Endothelial cell of umbilical vein (primary cell): ENCODE measurements around the gene GPR173. TPM values are rescaled to one million over a fixed set of nuclear protein-coding genes. Genes with fewer than 3 reads are reported as not detected.

ENCODE experiments used
- BruUV-seq: library from RNA; stranded (reverse); fragments of 400-500 nt; replicated peaks from 2 replicates; lab custom pipeline; 2021; lab: Mats Ljungman, UMichigan
- CTCF ChIA-PET: fragments of 300-600, 350-600 bp; sonication (Branson Sonifier 250); formaldehyde crosslinking; loops from one replicate; lab custom pipeline; 2021; ENCODE audit warnings: antibody characterized with exemption, inconsistent platforms; lab: Charles Lee
- POLR2A ChIA-PET: fragments of 300-600, 350-600 bp; sonication (Branson Sonifier 250); formaldehyde crosslinking; loops from one replicate; lab custom pipeline; 2021; ENCODE audit warnings: antibody characterized with exemption, inconsistent platforms; lab: Charles Lee
- DNase-seq: peaks from one replicate; pipeline ENCODE4 v3.0.0-alpha.2; 2011; ENCODE audit warnings: low read depth, low spot score
- FAIRE-seq: peaks from 2 replicates; lab custom pipeline; 2011; peaks lifted over from hg19 to GRCh38; lab: Jason Lieb, UNC
- H2AFZ ChIP-seq: 2 replicates; pipeline ENCODE4 v1.6.0; 2012; ENCODE audit warnings: low read depth, low read length, control low read depth, inconsistent platforms
- H3K27ac ChIP-seq: 2 replicates; pipeline ENCODE4 v1.5.1; 2011; ENCODE audit warnings: low read depth, mild to moderate bottlenecking, control low read depth, low read length, moderate library complexity; ENCODE audit not compliant: insufficient read depth
- H3K27me3 ChIP-seq, 2 experiments: 2 replicates each; pipeline versions ENCODE4 v1.6.0 to v1.6.1; 2011; ENCODE audit warnings: low read length in 2 of 2, mixed read lengths in 1 of 2; ENCODE audit not compliant: control insufficient read depth in 2 of 2, insufficient read depth in 2 of 2
- H3K36me3 ChIP-seq, 2 experiments: 2 replicates in 1 of 2; 3 replicates in 1 of 2; pipeline ENCODE4 v1.5.1; 2011; ENCODE audit warnings: low read length in 2 of 2, mild to moderate bottlenecking in 1 of 2, moderate library complexity in 1 of 2; ENCODE audit not compliant: control insufficient read depth in 2 of 2, insufficient read depth in 2 of 2; ENCODE audit errors: extremely low read depth in 1 of 2
- H3K4me1 ChIP-seq: 3 replicates; pipeline ENCODE4 v1.5.1; 2011; ENCODE audit warnings: mild to moderate bottlenecking, low read length; ENCODE audit not compliant: control insufficient read depth, insufficient read depth; ENCODE audit errors: extremely low read depth
- H3K4me2 ChIP-seq: 2 replicates; pipeline ENCODE4 v1.6.1; 2011; ENCODE audit warnings: low read length, control low read depth, mixed read lengths; ENCODE audit not compliant: insufficient read depth
- H3K4me3 ChIP-seq, 3 experiments: fragments of 200-600 bp in 1 of 3; sonication (generic), shearing (Covaris generic) in 1 of 3; replicated peaks in 1 of 3; 2 replicates each; pipeline ENCODE4 v1.5.1; 2011 to 2016; ENCODE audit warnings: control low read depth in 3 of 3, low read length in 3 of 3, mild to moderate bottlenecking in 2 of 3, inconsistent platforms in 1 of 3, low read depth in 1 of 3, moderate library complexity in 1 of 3; ENCODE audit not compliant: insufficient read depth in 1 of 3
- H3K79me2 ChIP-seq: 2 replicates; pipeline ENCODE4 v1.6.0; 2012; ENCODE audit warnings: low read length, inconsistent platforms; ENCODE audit not compliant: control insufficient read depth, insufficient read depth
- H3K9ac ChIP-seq: replicated peaks from 2 replicates; pipeline ENCODE3; 2011; ENCODE audit warnings: low read length, control low read depth; ENCODE audit not compliant: insufficient read depth; ENCODE audit errors: extremely low read depth
- H3K9me1 ChIP-seq: replicated peaks from 3 replicates; pipeline ENCODE4 v1.6.0; 2011; ENCODE audit warnings: mild to moderate bottlenecking, low read length; ENCODE audit not compliant: control insufficient read depth, insufficient read depth; ENCODE audit errors: extremely low read depth
- H3K9me3 ChIP-seq: replicated peaks from 2 replicates; pipeline ENCODE4 v1.5.1; 2012; ENCODE audit warnings: low read length, inconsistent platforms; ENCODE audit not compliant: control insufficient read depth, insufficient read depth
- H4K20me1 ChIP-seq: replicated peaks from 2 replicates; pipeline ENCODE3; 2011; ENCODE audit warnings: mild to moderate bottlenecking, low read length; ENCODE audit not compliant: control insufficient read depth, insufficient read depth; ENCODE audit errors: extremely low read depth
- CTCF ChIP-seq, 2 donors: IDR thresholded peaks; 1 replicate in 1 of 2; 2 replicates in 1 of 2; pipeline ENCODE4 v1.5.1; 2011; ENCODE audit warnings: low read length in 2 of 2, mild to moderate bottlenecking in 2 of 2, moderate library complexity in 2 of 2, control low read depth in 1 of 2, inconsistent platforms in 1 of 2, low read depth in 1 of 2; ENCODE audit not compliant: insufficient read depth in 1 of 2; ENCODE audit errors: extremely low read depth in 1 of 2
- EZH2 ChIP-seq: IDR thresholded peaks from 2 replicates; pipeline ENCODE4 v1.6.1; 2012; ENCODE audit warnings: borderline replicate concordance, low read depth, mild to moderate bottlenecking, moderate library complexity, low read length, inconsistent platforms; ENCODE audit not compliant: severe bottlenecking
- FOS ChIP-seq: IDR thresholded peaks from 2 replicates; pipeline ENCODE4 v1.6.1; 2011; ENCODE audit warnings: mild to moderate bottlenecking, low read length, moderate library complexity, borderline replicate concordance; ENCODE audit not compliant: insufficient read depth
- GATA2 ChIP-seq: IDR thresholded peaks from 2 replicates; pipeline ENCODE4 v1.7.0; 2011; ENCODE audit warnings: low read depth, mild to moderate bottlenecking, moderate library complexity, mixed read lengths, low read length; ENCODE audit not compliant: insufficient read length, insufficient read depth
- JUN ChIP-seq: IDR thresholded peaks from 2 replicates; pipeline ENCODE4 v1.6.1; 2011; ENCODE audit warnings: borderline replicate concordance, low read depth; ENCODE audit not compliant: insufficient read length, insufficient read depth
- MAX ChIP-seq: IDR thresholded peaks from 2 replicates; pipeline ENCODE4 v1.6.1; 2011; ENCODE audit not compliant: insufficient read depth, insufficient read length
- MYC ChIP-seq: IDR thresholded peaks from one replicate; pipeline ENCODE4 v1.6.1; 2011; ENCODE audit warnings: mild to moderate bottlenecking, low read depth, low read length
- POLR2A ChIP-seq: IDR thresholded peaks from 2 replicates; pipeline ENCODE4 v1.6.1; 2012; ENCODE audit warnings: low read depth, mild to moderate bottlenecking, control low read depth, low read length
- POLR2AphosphoS5 ChIP-seq: IDR thresholded peaks from 2 replicates; pipeline ENCODE4 v1.6.1; 2012; ENCODE audit warnings: low read depth, mild to moderate bottlenecking, control low read depth, low read length, moderate library complexity; ENCODE audit not compliant: insufficient read depth
- dilution Hi-C: fragments of 300-500 bp; cut with MboI; formaldehyde crosslinking; loops from one replicate; pipeline ENCODE4 v1.15.0; 2019; ENCODE audit warnings: low sequenced_read_pairs; ENCODE audit not compliant: extremely low pct_ligation_motif_present
- intact Hi-C: fragments of 100-400 bp; cut with micrococcal nuclease; formaldehyde crosslinking; loops from one replicate; pipeline ENCODE4 v1.10.0; 2022
- polyA plus RNA-seq, 4 experiments: library from polyadenylated mRNA; depleted of rRNA in 3 of 4; stranded (reverse) in 3 of 4; unstranded in 1 of 4; fragments of >200 nt; gene quantifications; 2 replicates each; pipeline versions ENCODE4 v1.2.1 to v1.2.3, GENCODE V29; 2011 to 2012; ENCODE audit warnings: missing spikeins in 1 of 4
- total RNA-seq: library from RNA; stranded (reverse); gene quantifications from 2 replicates; pipeline ENCODE4 v1.2.3, GENCODE V29; 2021

Gene GPR173
- total and polyA plus RNA-seq, 2 donors (not counting 3 experiments of a cell fraction or from before 2014, with no cell fraction given) = 9.2 to 11.3 TPM

- dilution Hi-C loops (no loop called here), intact Hi-C loops (no loop called here)
- H4K20me1 ChIP-seq = no peaks in the 10 kb centered on the region
- no peaks in the 10 kb centered on the region for H3K9me1 ChIP-seq
- no TSS peak for BruUV-seq
- H3K4me3 ChIP-seq = no peak overlapping the region
- H3K79me2 ChIP-seq = peaks cover 53% of the 10 kb centered on the region
- TF ChIP-seq EZH2 (no peak), POLR2A (no peak), MYC (no peak), CTCF (IDR thresholded peaks at IDR 0.05; ENCODE audit: extremely low read depth in 1 of 2, insufficient read depth in 1 of 2, low read depth in 1 of 2, low read length in 2 of 2) (no peak), MAX (no peak), GATA2 (no peak), FOS (no peak), POLR2AphosphoS5 (no peak), JUN (no peak)
- POLR2A ChIA-PET = no interaction called here
- CTCF ChIA-PET = no interaction called here
- H3K27ac ChIP-seq = no peak overlapping the region
- no peaks in the 10 kb centered on the region for H3K9me3 ChIP-seq
- H2AFZ ChIP-seq = no peak overlapping the region
- FAIRE-seq (no peak), DNase-seq (no peak)
- no peaks in the 10 kb centered on the region for H3K27me3 ChIP-seq
- no peaks in the 10 kb centered on the region for H3K36me3 ChIP-seq
- no peaks in the 10 kb centered on the region for H3K4me1 ChIP-seq
- no peak overlapping the region for H3K4me2 ChIP-seq
- H3K9ac ChIP-seq = no peak overlapping the region
Measured at GRCh38 chrX:53055244-53055849, 6.8 kb downstream of the GPR173 start.
